Activated CD8-positive, alpha-beta memory T cell treated with anti-CD3 and anti-CD28 coated beads, Interleukin-2, amount 50 U/mL, for 24 hours (primary cell): Measurements from ENCODE around the gene RNF14.
A peak's percentile ranks its signal among the peaks of the same experiment; 100 is the strongest.
"Not testable (repeated sequence)": the region's sequence is repeated elsewhere in the genome, so short reads cannot be mapped to it uniquely, and the experiment has no call there.

Experiments used
- DNase-seq: peaks from one replicate; pipeline ENCODE4 v3.0.0-alpha.2; 2020; ENCODE audit errors: extremely low read depth

Gene RNF14

GRCh38 chr5:142014911-142015584 lies 46.1 kb downstream of the RNF14 start:
- no peak for DNase-seq

DNA sequence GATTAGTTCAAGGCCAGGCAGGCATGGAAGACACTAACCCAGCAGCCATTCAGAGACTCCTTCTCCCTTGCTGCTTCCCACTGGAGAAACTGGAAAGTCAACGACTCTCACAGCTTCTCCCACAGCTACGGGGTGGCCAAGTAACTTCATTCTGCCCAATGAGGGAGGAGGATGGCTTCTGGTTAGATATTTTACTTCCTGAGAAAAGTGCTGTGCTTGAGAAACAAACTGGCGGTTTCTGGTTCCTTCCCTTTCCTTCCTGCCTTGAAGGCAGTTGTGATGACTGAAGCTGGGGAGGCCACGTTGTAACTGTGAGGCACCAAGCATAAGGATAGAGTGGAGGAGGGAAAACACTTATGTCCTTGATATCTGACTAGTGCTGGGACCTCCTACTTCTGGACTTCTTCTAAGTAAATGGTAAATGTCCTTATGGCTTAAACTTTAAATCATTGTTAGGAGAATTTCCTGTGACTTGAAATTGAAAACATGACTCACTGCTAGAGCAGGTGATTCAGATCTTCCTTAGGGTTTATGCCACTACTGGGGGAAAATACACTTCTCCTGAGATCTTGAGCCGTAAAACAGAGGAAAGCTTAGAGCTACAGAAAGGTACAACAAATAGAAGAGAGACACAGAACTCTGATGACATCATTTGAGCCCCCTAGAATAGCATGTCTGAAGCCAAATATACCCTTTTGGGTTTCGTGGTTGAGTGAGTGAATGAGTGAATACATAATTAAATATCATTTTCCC lies 47.1 kb downstream of the RNF14 start:
- DNase-seq: no peak

DNA sequence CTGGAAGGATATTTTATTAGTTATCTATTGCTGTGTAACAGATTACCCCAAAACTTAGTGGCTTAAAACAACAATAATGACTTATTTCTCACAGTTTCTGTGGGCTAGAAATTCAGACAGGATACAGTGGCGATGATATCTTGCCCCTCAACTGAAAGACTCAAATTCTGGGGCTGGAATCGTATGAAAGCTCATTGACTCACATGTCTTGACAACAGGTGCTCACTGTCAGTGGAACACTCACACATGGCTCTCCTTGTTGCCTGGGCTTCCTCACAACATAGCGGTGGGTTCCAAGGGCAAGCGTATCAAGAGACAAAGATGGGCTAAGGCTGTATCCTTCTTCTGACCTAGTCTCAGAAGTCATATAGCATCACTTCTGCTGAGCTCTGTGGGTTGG lies 47.7 kb downstream of the RNF14 start:
- no peak for DNase-seq

DNA sequence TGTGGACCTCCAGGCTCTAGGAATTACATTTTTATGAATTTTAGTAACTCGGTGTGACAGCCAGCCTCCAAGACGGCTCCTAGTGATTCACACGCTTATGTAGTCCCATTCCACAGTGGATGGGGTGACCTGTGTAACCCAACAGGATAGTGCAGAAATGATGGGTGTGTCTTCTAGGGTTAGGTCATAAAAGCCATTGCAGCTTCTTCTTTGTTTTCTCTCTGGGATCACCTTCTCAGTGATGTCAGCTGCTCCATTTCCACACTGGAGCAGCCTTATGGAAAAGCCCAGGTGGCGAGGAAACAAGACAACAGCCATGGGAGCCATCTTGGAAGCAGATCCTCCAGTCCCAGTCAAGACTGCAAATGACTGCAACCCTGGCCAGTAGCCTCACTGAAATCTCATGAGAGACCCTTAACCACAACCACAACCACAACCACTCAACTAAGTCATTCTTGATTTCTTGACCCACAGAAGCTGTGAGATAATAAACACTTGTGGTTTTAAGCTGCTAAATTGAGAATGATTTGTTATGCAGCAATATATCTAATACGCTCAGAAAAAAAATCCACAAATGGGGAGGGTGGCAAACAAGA lies 49.0 kb downstream of the RNF14 start:
- no peak for DNase-seq

DNA sequence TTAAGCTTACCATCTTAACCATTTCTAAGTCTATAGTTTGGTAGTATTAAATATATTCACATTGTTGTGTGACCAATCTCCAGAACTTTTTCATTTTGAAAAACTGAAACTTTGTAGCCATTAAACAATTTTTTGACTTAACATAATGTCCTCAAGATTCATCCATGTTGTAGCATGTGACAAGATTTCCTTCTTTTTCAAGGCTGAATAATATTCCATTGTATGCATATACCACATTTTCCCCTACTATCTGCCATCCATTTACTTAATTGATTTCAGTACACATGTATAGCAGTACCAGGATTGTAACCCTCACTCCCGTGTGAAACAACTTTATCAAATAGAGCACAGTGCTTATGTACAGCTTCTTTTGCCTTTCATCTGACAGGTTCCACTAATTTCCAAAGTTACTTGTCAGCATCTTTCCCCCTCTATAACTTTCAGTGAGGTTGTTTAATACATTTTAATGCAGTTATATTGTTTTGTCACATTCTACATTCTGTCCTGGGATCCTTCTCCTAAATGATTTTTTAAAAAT lies 51.3 kb downstream of the RNF14 start:
- no peak for DNase-seq

- no peak for DNase-seq
Observed at GRCh38 chr5:142023836-142024235, 54.9 kb downstream of the RNF14 start.

- peak; percentile 62 for DNase-seq
Observed at GRCh38 chr5:142024771-142025304, 55.9 kb downstream of the RNF14 start.

DNA sequence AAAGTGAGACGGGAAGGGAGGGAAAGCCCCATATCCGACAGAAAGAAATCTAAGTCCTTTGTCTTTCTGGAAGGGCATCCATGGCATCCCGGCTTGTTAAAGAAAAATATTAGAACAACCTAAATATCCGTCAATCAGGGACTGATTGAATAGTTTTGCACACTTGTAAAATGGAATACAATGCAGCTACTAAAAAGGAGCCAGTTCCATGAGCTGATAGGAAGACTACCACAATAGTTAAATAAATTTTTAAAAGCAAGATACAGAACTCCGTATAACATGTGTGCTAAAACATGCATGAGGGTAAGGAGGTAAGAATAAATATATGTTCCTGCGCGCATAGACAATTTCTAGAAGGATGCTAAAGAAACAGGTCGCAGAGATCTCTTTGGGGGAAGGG lies 56.7 kb downstream of the RNF14 start:
- DNase-seq: no peak

DNA sequence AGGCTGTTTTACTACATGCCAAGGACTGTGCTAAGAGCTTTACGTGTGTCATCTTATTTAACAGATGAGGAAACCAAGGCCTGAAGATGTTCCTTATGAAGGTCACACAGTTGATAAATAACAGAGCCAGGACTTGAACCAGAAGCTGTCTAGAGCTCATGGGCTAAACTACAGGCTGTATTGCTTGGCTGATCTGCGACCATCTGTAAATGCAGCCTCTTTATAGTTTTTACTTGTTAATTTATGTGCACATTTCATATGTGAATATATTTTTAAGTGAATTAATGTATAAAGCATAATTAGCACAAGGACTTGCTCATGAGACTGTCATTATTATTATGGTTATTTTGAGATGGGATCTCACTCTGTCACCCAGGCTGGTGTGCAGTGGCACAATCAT lies 63.2 kb downstream of the RNF14 start:
- no peak for DNase-seq

DNA sequence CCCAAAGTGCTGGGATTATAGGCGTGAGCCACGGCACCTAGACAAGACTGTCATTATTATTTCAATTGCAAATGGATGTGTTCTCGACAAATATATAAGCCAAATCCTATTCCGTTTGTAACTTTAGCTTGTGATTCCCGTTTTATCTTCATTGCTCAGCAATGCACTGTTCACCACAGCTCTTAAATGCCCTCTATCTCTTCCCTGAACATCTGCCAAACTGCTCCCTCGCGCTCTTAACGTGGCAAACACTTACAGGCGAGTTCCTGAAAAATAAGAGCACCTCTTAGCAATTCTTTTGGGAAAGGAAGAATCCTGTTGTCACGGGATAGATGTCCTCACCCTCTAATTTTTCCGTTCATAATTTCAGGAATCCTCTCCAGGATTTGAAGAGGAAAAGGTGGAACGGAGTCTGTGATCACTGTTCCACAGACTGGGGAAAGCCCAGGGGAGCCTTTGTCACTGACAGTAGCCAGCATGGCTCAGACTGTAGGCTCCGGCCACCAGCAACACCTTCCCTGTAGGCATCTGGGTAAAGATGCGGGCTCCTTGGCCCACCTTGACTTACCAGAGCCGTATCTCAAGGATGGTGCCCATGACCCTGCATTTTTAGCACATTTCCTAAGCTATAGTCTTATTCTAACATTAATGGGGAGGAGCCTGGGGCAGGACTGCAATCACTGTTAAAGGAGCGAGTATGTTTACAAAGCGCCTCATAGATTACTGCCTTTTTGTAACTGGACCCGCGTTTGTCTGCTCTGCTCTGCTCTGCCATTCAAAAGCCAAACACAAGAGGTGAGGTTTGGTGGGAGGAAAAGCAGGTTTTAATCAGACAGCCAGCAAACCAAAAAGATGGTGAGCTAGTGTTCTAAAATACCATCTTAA lies 64.1 kb downstream of the RNF14 start:
- DNase-seq: no peak

DNA sequence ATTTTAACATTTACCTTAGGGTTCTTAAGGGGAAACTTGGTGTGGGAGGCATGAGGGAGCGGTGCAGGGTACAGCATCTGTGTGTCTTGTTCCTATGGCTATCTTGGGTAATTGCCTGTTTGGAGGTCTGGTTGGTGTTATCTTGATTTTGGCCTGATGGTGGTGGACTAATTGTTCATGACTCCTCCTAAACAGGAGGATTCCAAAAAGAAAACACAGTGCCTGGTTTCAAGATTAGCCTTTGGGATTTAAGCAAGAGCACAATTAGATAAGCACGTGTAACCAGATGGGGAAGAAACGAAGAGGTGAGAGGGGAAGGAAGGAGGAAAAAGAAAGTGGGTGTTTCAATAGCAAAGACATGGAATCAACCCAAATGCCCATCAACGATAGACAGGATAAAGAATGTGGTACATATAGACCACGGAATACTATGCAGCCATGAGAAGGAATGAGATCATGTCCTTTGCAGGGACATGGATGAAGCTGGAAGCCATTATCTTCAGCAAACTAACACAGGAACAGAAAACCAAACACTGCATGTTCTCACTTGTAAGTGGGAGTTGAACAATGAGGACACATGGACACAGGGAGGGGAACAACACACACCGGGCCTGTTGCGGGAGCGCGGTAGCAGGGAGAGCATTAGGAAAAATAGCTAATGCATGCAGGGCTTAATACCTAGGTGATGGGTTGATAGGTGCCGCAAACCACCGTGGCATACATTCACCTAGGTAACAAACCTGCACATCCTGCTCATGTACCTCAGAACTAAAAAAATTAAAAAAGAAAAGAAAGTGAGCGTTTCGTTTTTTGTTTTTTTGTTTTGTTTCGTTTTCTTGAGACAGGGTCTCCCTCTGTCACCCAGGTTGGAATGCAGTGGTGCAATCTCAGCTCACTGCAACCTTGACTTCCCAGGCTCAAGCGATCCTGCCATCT lies 65.0 kb downstream of the RNF14 start:
- DNase-seq: not testable (repeated sequence)

DNA sequence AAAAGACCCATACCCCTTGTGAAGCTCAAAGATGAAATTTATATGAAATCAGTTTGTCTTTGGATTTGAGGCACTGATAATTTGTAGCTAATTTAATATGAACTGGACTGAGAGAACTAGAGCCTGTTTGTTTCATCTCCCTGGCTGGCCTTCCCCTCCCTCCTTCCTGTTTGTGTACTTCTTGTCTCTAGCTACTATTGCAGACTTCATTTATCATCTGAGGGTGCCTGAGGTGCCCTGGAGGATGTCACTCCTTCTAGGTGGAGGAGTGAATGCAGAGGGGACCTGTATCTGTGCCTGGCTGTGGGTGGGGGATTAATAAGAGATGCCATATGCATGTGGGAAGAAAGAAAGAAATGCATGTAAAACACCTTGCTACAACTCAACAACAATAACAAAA lies 66.1 kb downstream of the RNF14 start:
- no peak for DNase-seq

- no peak for DNase-seq
Observed at GRCh38 chr5:142036918-142037317, 68.0 kb downstream of the RNF14 start.

- not testable (repeated sequence) for DNase-seq
Observed at GRCh38 chr5:142037599-142037998, 68.7 kb downstream of the RNF14 start.

- DNase-seq: no peak
Observed at GRCh38 chr5:142038735-142039134, 69.8 kb downstream of the RNF14 start.
